ENCODE results near the gene XRCC1.

Gene XRCC1

GRCh38 chr19:43504426-43505185, 70.7 kb downstream of the XRCC1 start, which contains the start of gene PHLDB3:
PHLDB3 (minus strand) TSS chr19:43504746; CDS start chr19:43504118, 628 bp downstream.
- no peak within 1 kb of the TSS for H3K27ac ChIP-seq (ENCODE audit: low read length)
- H3K4me1 ChIP-seq (ENCODE audit: control insufficient read depth, low read depth, low read length) = peaks cover 4% of the 10 kb centered on the region
- H3K27me3 ChIP-seq (ENCODE audit: control insufficient read depth, insufficient read depth, low read length) = peaks cover 33% of the 10 kb centered on the region
- peak within 1 kb of the TSS; percentile 89 for H3K4me3 ChIP-seq (ENCODE audit: low read length)
- peaks cover 4% of the 10 kb centered on the region for H3K36me3 ChIP-seq (ENCODE audit: control insufficient read depth, low read depth, low read length)
- no peaks in the 10 kb centered on the region for H3K9me3 ChIP-seq (ENCODE audit: control insufficient read depth, low read depth, low read length)
- peak within 1 kb of the TSS; percentile 32 for H3K9ac ChIP-seq (ENCODE audit: low read length)

GRCh38 chr19:43503501-43504425, 71.6 kb downstream of the XRCC1 start:
- H3K9ac ChIP-seq (ENCODE audit: low read length) = peak overlapping the region; percentile 32
- H3K36me3 ChIP-seq (ENCODE audit: control insufficient read depth, low read depth, low read length) = peaks cover 3% of the 10 kb centered on the region
- H3K4me3 ChIP-seq (ENCODE audit: low read length) = peak overlapping the region; percentile 89
- no peaks in the 10 kb centered on the region for H3K9me3 ChIP-seq (ENCODE audit: control insufficient read depth, low read depth, low read length)
- H3K27ac ChIP-seq (ENCODE audit: low read length) = no peak overlapping the region
- H3K4me1 ChIP-seq (ENCODE audit: control insufficient read depth, low read depth, low read length) = peaks cover 4% of the 10 kb centered on the region
- H3K27me3 ChIP-seq (ENCODE audit: control insufficient read depth, insufficient read depth, low read length) = peaks cover 33% of the 10 kb centered on the region

GRCh38 chr19:43502419-43502976, 72.8 kb downstream of the XRCC1 start:
- Histone ChIP-seq H3K9me3 (ENCODE audit: control insufficient read depth, low read depth, low read length) (no peaks in the 10 kb centered on the region), H3K4me3 (ENCODE audit: low read length) (peak overlapping the region; percentile 75), H3K27me3 (ENCODE audit: control insufficient read depth, insufficient read depth, low read length) (peaks cover 33% of the 10 kb centered on the region), H3K36me3 (ENCODE audit: control insufficient read depth, low read depth, low read length) (no peaks in the 10 kb centered on the region), H3K27ac (ENCODE audit: low read length) (no peak overlapping the region), H3K4me1 (ENCODE audit: control insufficient read depth, low read depth, low read length) (peaks cover 4% of the 10 kb centered on the region), H3K9ac (ENCODE audit: low read length) (no peak overlapping the region)

GRCh38 chr19:43501661-43502418, 73.5 kb downstream of the XRCC1 start:
- Histone ChIP-seq H3K36me3 (ENCODE audit: control insufficient read depth, low read depth, low read length) (no peaks in the 10 kb centered on the region), H3K9ac (ENCODE audit: low read length) (peak overlapping the region; percentile 45), H3K27me3 (ENCODE audit: control insufficient read depth, insufficient read depth, low read length) (peaks cover 33% of the 10 kb centered on the region), H3K9me3 (ENCODE audit: control insufficient read depth, low read depth, low read length) (no peaks in the 10 kb centered on the region), H3K27ac (ENCODE audit: low read length) (no peak overlapping the region), H3K4me3 (ENCODE audit: low read length) (peak overlapping the region; percentile 75), H3K4me1 (ENCODE audit: control insufficient read depth, low read depth, low read length) (peaks cover 4% of the 10 kb centered on the region)

GRCh38 chr19:43499042-43499441, 76.3 kb downstream of the XRCC1 start:
- Histone ChIP-seq H3K9ac (ENCODE audit: low read length) (no peak overlapping the region), H3K36me3 (ENCODE audit: control insufficient read depth, low read depth, low read length) (no peaks in the 10 kb centered on the region), H3K4me1 (ENCODE audit: control insufficient read depth, low read depth, low read length) (peaks cover 4% of the 10 kb centered on the region), H3K27me3 (ENCODE audit: control insufficient read depth, insufficient read depth, low read length) (peaks cover 29% of the 10 kb centered on the region), H3K9me3 (ENCODE audit: control insufficient read depth, low read depth, low read length) (no peaks in the 10 kb centered on the region), H3K27ac (ENCODE audit: low read length) (no peak overlapping the region), H3K4me3 (ENCODE audit: low read length) (no peak overlapping the region)

GRCh38 chr19:43498233-43498842, 77.0 kb downstream of the XRCC1 start:
- H3K4me1 ChIP-seq (ENCODE audit: control insufficient read depth, low read depth, low read length) = peaks cover 1% of the 10 kb centered on the region
- H3K27ac ChIP-seq (ENCODE audit: low read length) = no peak overlapping the region
- H3K9ac ChIP-seq (ENCODE audit: low read length) = no peak overlapping the region
- H3K27me3 ChIP-seq (ENCODE audit: control insufficient read depth, insufficient read depth, low read length) = peaks cover 24% of the 10 kb centered on the region
- no peaks in the 10 kb centered on the region for H3K36me3 ChIP-seq (ENCODE audit: control insufficient read depth, low read depth, low read length)
- H3K4me3 ChIP-seq (ENCODE audit: low read length) = no peak overlapping the region
- no peaks in the 10 kb centered on the region for H3K9me3 ChIP-seq (ENCODE audit: control insufficient read depth, low read depth, low read length)

- Histone ChIP-seq H3K9ac (ENCODE audit: low read length) (no peak overlapping the region), H3K9me3 (ENCODE audit: control insufficient read depth, low read depth, low read length) (no peaks in the 10 kb centered on the region), H3K4me1 (ENCODE audit: control insufficient read depth, low read depth, low read length) (no peaks in the 10 kb centered on the region), H3K27ac (ENCODE audit: low read length) (no peak overlapping the region), H3K36me3 (ENCODE audit: control insufficient read depth, low read depth, low read length) (no peaks in the 10 kb centered on the region), H3K27me3 (ENCODE audit: control insufficient read depth, insufficient read depth, low read length) (peaks cover 10% of the 10 kb centered on the region), H3K4me3 (ENCODE audit: low read length) (no peak overlapping the region)
These were observed 78.4 kb downstream of the XRCC1 start for GRCh38 chr19:43496960-43497359.

- Histone ChIP-seq H3K9me3 (ENCODE audit: control insufficient read depth, low read depth, low read length) (no peaks in the 10 kb centered on the region), H3K36me3 (ENCODE audit: control insufficient read depth, low read depth, low read length) (no peaks in the 10 kb centered on the region), H3K27ac (ENCODE audit: low read length) (no peak overlapping the region), H3K27me3 (ENCODE audit: control insufficient read depth, insufficient read depth, low read length) (no peaks in the 10 kb centered on the region), H3K4me1 (ENCODE audit: control insufficient read depth, low read depth, low read length) (no peaks in the 10 kb centered on the region), H3K4me3 (ENCODE audit: low read length) (no peak overlapping the region), H3K9ac (ENCODE audit: low read length) (no peak overlapping the region)
These were observed 80.2 kb downstream of the XRCC1 start for GRCh38 chr19:43495082-43495481.

All from iPS-18a (cell line).